ENCODE measurements around the gene LMF2. TPM values are rescaled to one million over a fixed set of nuclear protein-coding genes. Genes with fewer than 3 reads are reported as not detected.

The LMF2 gene
- total and polyA plus RNA-seq, 2 of the 8 experiments (the other 6 are each of a cell fraction or from before 2014, with no cell fraction given): 34.3 to 62.9 TPM

- TF ChIP-seq GABPA (IDR thresholded peaks at IDR 0.05; ENCODE audit: borderline replicate concordance, insufficient read depth, low read length) (no peak; the same call in 1 of the 2 replicates), KDM5A (IDR thresholded peaks at IDR 0.05; ENCODE audit: low read length) (peak; percentile 99), TAF7 (optimal IDR thresholded peaks at IDR 0.05; ENCODE audit: borderline replicate concordance, low read depth, low read length) (peak; percentile 96), YY1 (IDR thresholded peaks at IDR 0.05; ENCODE audit: low read depth, low read length) (peak; percentile 98), KDM1A (IDR thresholded peaks at IDR 0.05; ENCODE audit: borderline replicate concordance, low read length) (no peak), ASH2L (IDR thresholded peaks at IDR 0.05; ENCODE audit: low read length) (peak; percentile 50), KDM4A (IDR thresholded peaks at IDR 0.05; ENCODE audit: low read depth, low read length, severe bottlenecking) (peak; percentile 42), E2F6 (IDR thresholded peaks at IDR 0.05) (peak; percentile 57; the same call in 1 of the 2 replicates), ATF3 (IDR thresholded peaks at IDR 0.05; ENCODE audit: insufficient read depth, low read depth, low read length) (peak; percentile 83), JUN (IDR thresholded peaks at IDR 0.05; ENCODE audit: low read depth, low read length) (no peak), TCF12 (IDR thresholded peaks at IDR 0.05; ENCODE audit: low read depth, low read length) (no peak), EP300 (IDR thresholded peaks at IDR 0.05; ENCODE audit: borderline replicate concordance in 1 of 2, low read depth in 2 of 2, low read length in 2 of 2) (peak in 1 of 2 experiments; percentile 44; a peak in 1 of 3 replicates), SAP30 (IDR thresholded peaks at IDR 0.05; ENCODE audit: insufficient read depth, insufficient replicate concordance, low read length) (no peak), SIN3A (conservative IDR thresholded peaks at IDR 0.05 in 1 of 2, IDR thresholded peaks at IDR 0.05 in 1 of 2; ENCODE audit: low read depth in 1 of 2, low read length in 2 of 2) (peak; percentile 49 to 66; a peak in 1 of 4 replicates), CBX8 (IDR thresholded peaks at IDR 0.05; ENCODE audit: borderline replicate concordance, low read depth, low read length) (no peak), RBBP5 (IDR thresholded peaks at IDR 0.05; ENCODE audit: borderline replicate concordance, low read depth, low read length) (0 out of 2 replicates have a peak, but pooled peaks have one; percentile 29), JUND (IDR thresholded peaks at IDR 0.05; ENCODE audit: low read length) (peak; percentile 49; the same call in 1 of the 2 replicates), SP2 (IDR thresholded peaks at IDR 0.05; ENCODE audit: low read length) (no peak), SIRT6 (IDR thresholded peaks at IDR 0.05; ENCODE audit: low read length) (no peak), POLR2AphosphoS5 (IDR thresholded peaks at IDR 0.05; ENCODE audit: low read depth, low read length) (peak; percentile 97), TBP (IDR thresholded peaks at IDR 0.05; ENCODE audit: low read depth, low read length) (peak; percentile 94), BRCA1 (IDR thresholded peaks at IDR 0.05; ENCODE audit: low read depth, low read length) (peak; percentile 13; the same call in 1 of the 2 replicates)
Measured at GRCh38 chr22:50507991-50508884, 736 bp upstream of the LMF2 start, which contains the start of gene NCAPH2 (continued).

Measured in H1 (cell line).